ENCODE results near the gene FAM118B.

Gene FAM118B

GRCh38 chr11:126216526-126217305, 5.1 kb downstream of the FAM118B start:
- no peaks in the 10 kb centered on the region for H3K27me3 ChIP-seq (ENCODE audit: control insufficient read depth in 1 of 2, insufficient read depth in 2 of 2, low read length in 2 of 2)
- no peak overlapping the region for H3K9ac ChIP-seq (ENCODE audit: low read depth in 1 of 2, low read length in 2 of 2)
- no peak overlapping the region for H3K27ac ChIP-seq (ENCODE audit: low read depth, low read length)
- H3K36me3 ChIP-seq (ENCODE audit: control insufficient read depth in 1 of 2, insufficient read depth in 2 of 2, low read length in 2 of 2): no peaks in the 10 kb centered on the region
- peak overlapping the region in 1 of 2 donors; percentile 9 for H3K4me3 ChIP-seq (ENCODE audit: low read depth in 1 of 2, low read length in 2 of 2)
- no peaks in the 10 kb centered on the region for H3K9me3 ChIP-seq (ENCODE audit: control insufficient read depth in 1 of 2, low read length in 2 of 2)
- H3K4me1 ChIP-seq (ENCODE audit: control insufficient read depth in 1 of 2, insufficient read depth in 2 of 2, low read length in 2 of 2): peaks cover 36 to 50% of the 10 kb centered on the region in 2 donors

GRCh38 chr11:126217491-126217890, 5.9 kb downstream of the FAM118B start:
- no peaks in the 10 kb centered on the region for H3K9me3 ChIP-seq (ENCODE audit: control insufficient read depth in 1 of 2, low read length in 2 of 2)
- H3K9ac ChIP-seq (ENCODE audit: low read depth in 1 of 2, low read length in 2 of 2): no peak overlapping the region
- H3K27ac ChIP-seq (ENCODE audit: low read depth, low read length): no peak overlapping the region
- peaks cover 32 to 47% of the 10 kb centered on the region in 2 donors for H3K4me1 ChIP-seq (ENCODE audit: control insufficient read depth in 1 of 2, insufficient read depth in 2 of 2, low read length in 2 of 2)
- H3K4me3 ChIP-seq (ENCODE audit: low read depth in 1 of 2, low read length in 2 of 2): no peak overlapping the region
- H3K27me3 ChIP-seq (ENCODE audit: control insufficient read depth in 1 of 2, insufficient read depth in 2 of 2, low read length in 2 of 2): no peaks in the 10 kb centered on the region
- H3K36me3 ChIP-seq (ENCODE audit: control insufficient read depth in 1 of 2, insufficient read depth in 2 of 2, low read length in 2 of 2): no peaks in the 10 kb centered on the region

GRCh38 chr11:126219547-126219946, 8.0 kb downstream of the FAM118B start:
- Histone ChIP-seq H3K9ac (ENCODE audit: low read depth in 1 of 2, low read length in 2 of 2) (no peak overlapping the region), H3K27me3 (ENCODE audit: control insufficient read depth in 1 of 2, insufficient read depth in 2 of 2, low read length in 2 of 2) (no peaks in the 10 kb centered on the region), H3K27ac (ENCODE audit: low read depth, low read length) (no peak overlapping the region), H3K36me3 (ENCODE audit: control insufficient read depth in 1 of 2, insufficient read depth in 2 of 2, low read length in 2 of 2) (no peaks in the 10 kb centered on the region), H3K4me3 (ENCODE audit: low read depth in 1 of 2, low read length in 2 of 2) (no peak overlapping the region), H3K9me3 (ENCODE audit: control insufficient read depth in 1 of 2, low read length in 2 of 2) (no peaks in the 10 kb centered on the region), H3K4me1 (ENCODE audit: control insufficient read depth in 1 of 2, insufficient read depth in 2 of 2, low read length in 2 of 2) (peaks cover 19 to 34% of the 10 kb centered on the region in 2 donors)

- peaks cover 0 to 8% of the 10 kb centered on the region in 2 donors for H3K36me3 ChIP-seq (ENCODE audit: control insufficient read depth in 1 of 2, insufficient read depth in 2 of 2, low read length in 2 of 2)
- no peak overlapping the region for H3K27ac ChIP-seq (ENCODE audit: low read depth, low read length)
- no peak overlapping the region for H3K4me3 ChIP-seq (ENCODE audit: low read depth in 1 of 2, low read length in 2 of 2)
- H3K9me3 ChIP-seq (ENCODE audit: control insufficient read depth in 1 of 2, low read length in 2 of 2): no peaks in the 10 kb centered on the region
- no peaks in the 10 kb centered on the region for H3K4me1 ChIP-seq (ENCODE audit: control insufficient read depth in 1 of 2, insufficient read depth in 2 of 2, low read length in 2 of 2)
- no peak overlapping the region for H3K9ac ChIP-seq (ENCODE audit: low read depth in 1 of 2, low read length in 2 of 2)
- no peaks in the 10 kb centered on the region for H3K27me3 ChIP-seq (ENCODE audit: control insufficient read depth in 1 of 2, insufficient read depth in 2 of 2, low read length in 2 of 2)
Measured at GRCh38 chr11:126224647-126225294, 13.2 kb downstream of the FAM118B start.

GRCh38 chr11:126225295-126225665, 13.7 kb downstream of the FAM118B start:
- Histone ChIP-seq H3K4me3 (ENCODE audit: low read depth in 1 of 2, low read length in 2 of 2) (no peak overlapping the region), H3K9me3 (ENCODE audit: control insufficient read depth in 1 of 2, low read length in 2 of 2) (no peaks in the 10 kb centered on the region), H3K36me3 (ENCODE audit: control insufficient read depth in 1 of 2, insufficient read depth in 2 of 2, low read length in 2 of 2) (peaks cover 0 to 11% of the 10 kb centered on the region in 2 donors), H3K27me3 (ENCODE audit: control insufficient read depth in 1 of 2, insufficient read depth in 2 of 2, low read length in 2 of 2) (no peaks in the 10 kb centered on the region), H3K9ac (ENCODE audit: low read depth in 1 of 2, low read length in 2 of 2) (no peak overlapping the region), H3K4me1 (ENCODE audit: control insufficient read depth in 1 of 2, insufficient read depth in 2 of 2, low read length in 2 of 2) (no peaks in the 10 kb centered on the region), H3K27ac (ENCODE audit: low read depth, low read length) (no peak overlapping the region)

GRCh38 chr11:126226334-126227084, 14.9 kb downstream of the FAM118B start:
- Histone ChIP-seq H3K27ac (ENCODE audit: low read depth, low read length) (no peak overlapping the region), H3K4me3 (ENCODE audit: low read depth in 1 of 2, low read length in 2 of 2) (no peak overlapping the region), H3K9ac (ENCODE audit: low read depth in 1 of 2, low read length in 2 of 2) (no peak overlapping the region), H3K27me3 (ENCODE audit: control insufficient read depth in 1 of 2, insufficient read depth in 2 of 2, low read length in 2 of 2) (no peaks in the 10 kb centered on the region), H3K36me3 (ENCODE audit: control insufficient read depth in 1 of 2, insufficient read depth in 2 of 2, low read length in 2 of 2) (peaks cover 0 to 11% of the 10 kb centered on the region in 2 donors), H3K4me1 (ENCODE audit: control insufficient read depth in 1 of 2, insufficient read depth in 2 of 2, low read length in 2 of 2) (peaks cover under 1 to 9% of the 10 kb centered on the region in 2 donors), H3K9me3 (ENCODE audit: control insufficient read depth in 1 of 2, low read length in 2 of 2) (no peaks in the 10 kb centered on the region)

GRCh38 chr11:126229858-126230540, 18.4 kb downstream of the FAM118B start:
- peaks cover 0 to 17% of the 10 kb centered on the region in 2 donors for H3K36me3 ChIP-seq (ENCODE audit: control insufficient read depth in 1 of 2, insufficient read depth in 2 of 2, low read length in 2 of 2)
- H3K9ac ChIP-seq (ENCODE audit: low read depth in 1 of 2, low read length in 2 of 2): no peak overlapping the region
- no peak overlapping the region for H3K27ac ChIP-seq (ENCODE audit: low read depth, low read length)
- peaks cover 7 to 13% of the 10 kb centered on the region in 2 donors for H3K4me1 ChIP-seq (ENCODE audit: control insufficient read depth in 1 of 2, insufficient read depth in 2 of 2, low read length in 2 of 2)
- H3K9me3 ChIP-seq (ENCODE audit: control insufficient read depth in 1 of 2, low read length in 2 of 2): no peaks in the 10 kb centered on the region
- no peak overlapping the region for H3K4me3 ChIP-seq (ENCODE audit: low read depth in 1 of 2, low read length in 2 of 2)
- no peaks in the 10 kb centered on the region for H3K27me3 ChIP-seq (ENCODE audit: control insufficient read depth in 1 of 2, insufficient read depth in 2 of 2, low read length in 2 of 2)

GRCh38 chr11:126231725-126232459, 20.3 kb downstream of the FAM118B start:
- Histone ChIP-seq H3K36me3 (ENCODE audit: control insufficient read depth in 1 of 2, insufficient read depth in 2 of 2, low read length in 2 of 2) (peaks cover 0 to 26% of the 10 kb centered on the region in 2 donors), H3K27ac (ENCODE audit: low read depth, low read length) (no peak overlapping the region), H3K27me3 (ENCODE audit: control insufficient read depth in 1 of 2, insufficient read depth in 2 of 2, low read length in 2 of 2) (no peaks in the 10 kb centered on the region), H3K4me1 (ENCODE audit: control insufficient read depth in 1 of 2, insufficient read depth in 2 of 2, low read length in 2 of 2) (peaks cover 7 to 13% of the 10 kb centered on the region in 2 donors), H3K4me3 (ENCODE audit: low read depth in 1 of 2, low read length in 2 of 2) (no peak overlapping the region), H3K9ac (ENCODE audit: low read depth in 1 of 2, low read length in 2 of 2) (no peak overlapping the region), H3K9me3 (ENCODE audit: control insufficient read depth in 1 of 2, low read length in 2 of 2) (no peaks in the 10 kb centered on the region)

GRCh38 chr11:126232683-126233082, 21.1 kb downstream of the FAM118B start:
- Histone ChIP-seq H3K4me1 (ENCODE audit: control insufficient read depth in 1 of 2, insufficient read depth in 2 of 2, low read length in 2 of 2) (peaks cover 7 to 13% of the 10 kb centered on the region in 2 donors), H3K36me3 (ENCODE audit: control insufficient read depth in 1 of 2, insufficient read depth in 2 of 2, low read length in 2 of 2) (peaks cover 0 to 26% of the 10 kb centered on the region in 2 donors), H3K4me3 (ENCODE audit: low read depth in 1 of 2, low read length in 2 of 2) (no peak overlapping the region), H3K27me3 (ENCODE audit: control insufficient read depth in 1 of 2, insufficient read depth in 2 of 2, low read length in 2 of 2) (no peaks in the 10 kb centered on the region), H3K27ac (ENCODE audit: low read depth, low read length) (no peak overlapping the region), H3K9me3 (ENCODE audit: control insufficient read depth in 1 of 2, low read length in 2 of 2) (no peaks in the 10 kb centered on the region), H3K9ac (ENCODE audit: low read depth in 1 of 2, low read length in 2 of 2) (no peak overlapping the region)

All from duodenal mucosa (tissue), 2 donors.